Lung (tissue), 12 donors: ENCODE data around the gene CATSPERD. TPM values are rescaled to one million over a fixed set of nuclear protein-coding genes. Genes with fewer than 3 reads are reported as not detected.
"Not testable (repeated sequence)": the region's sequence is repeated elsewhere in the genome, so short reads cannot be mapped to it uniquely, and the experiment has no call there.

ENCODE experiments used
- ATAC-seq: fragments of 200-7000 bp; cut with Tn5 transposase; one replicate; pipeline ENCODE4 v1.9.1; 2020; ENCODE audit warnings: moderate number of reproducible peaks; ENCODE audit not compliant: insufficient read depth, low FRiP score
- DNase-seq, 3 donors: peaks; one replicate each; pipeline ENCODE4 v3.0.0-alpha.2; 2013 to 2017
- H3K27ac ChIP-seq, 2 donors: one replicate each; pipeline ENCODE4 v1.5.1; 2013; ENCODE audit warnings: mild to moderate bottlenecking in 2 of 2, moderate library complexity in 2 of 2, control low read depth in 1 of 2, inconsistent platforms in 1 of 2, low read depth in 1 of 2, low read length in 1 of 2
- H3K27me3 ChIP-seq, 3 donors: one replicate each; pipeline ENCODE4 v1.5.1; 2013; ENCODE audit warnings: low read length in 2 of 3; ENCODE audit not compliant: control insufficient read depth in 3 of 3, insufficient read depth in 3 of 3
- H3K36me3 ChIP-seq, 4 donors: one replicate each; pipeline ENCODE4 v1.5.1; 2013; ENCODE audit warnings: low read length in 4 of 4, mild to moderate bottlenecking in 1 of 4, moderate library complexity in 1 of 4; ENCODE audit not compliant: control insufficient read depth in 4 of 4, insufficient read depth in 4 of 4
- H3K4me1 ChIP-seq, 5 donors: one replicate each; pipeline ENCODE4 v1.5.1; 2013; ENCODE audit warnings: low read length in 5 of 5, mild to moderate bottlenecking in 2 of 5, moderate library complexity in 1 of 5; ENCODE audit not compliant: control insufficient read depth in 5 of 5, insufficient read depth in 5 of 5
- H3K4me3 ChIP-seq: one replicate; pipeline ENCODE4 v1.5.1; 2013; ENCODE audit warnings: mild to moderate bottlenecking, control low read depth, moderate library complexity
- H3K9ac ChIP-seq, 2 donors: one replicate each; pipeline ENCODE4 v1.5.1; 2013; ENCODE audit warnings: low read length in 2 of 2, control low read depth in 1 of 2; ENCODE audit not compliant: insufficient read depth in 1 of 2
- H3K9me3 ChIP-seq, 4 donors: one replicate each; pipeline ENCODE4 v1.5.1; 2013; ENCODE audit warnings: low read length in 3 of 4, mild to moderate bottlenecking in 1 of 4, moderate library complexity in 1 of 4; ENCODE audit not compliant: control insufficient read depth in 4 of 4, insufficient read depth in 3 of 4
- CTCF ChIP-seq: IDR thresholded peaks from 2 replicates; pipeline ENCODE4 v1.5.1; 2012; ENCODE audit warnings: mild to moderate bottlenecking; ENCODE audit errors: control extremely low read depth, extremely low read depth
- WGBS, 2 donors: extraction: QIAGEN DNeasy Blood & Tissue Kit; methylation state at CpG; one replicate each; pipeline ENCODE4 v1.1.7; 2013; 5-methylcytosine and 5-hydroxymethylcytosine counted together
- polyA plus RNA-seq, 2 donors: library from polyadenylated mRNA; stranded (reverse); fragments of 200-250 nt; gene quantifications; one replicate each; pipeline ENCODE4 v1.2.1, GENCODE V29; 2013
- total RNA-seq, 2 donors: library from RNA; depleted of rRNA in 1 of 2; stranded (reverse); fragments of >200 nt in 1 of 2; gene quantifications; one replicate each; pipeline ENCODE4 v1.2.1, GENCODE V29; 2014 to 2021
- donor health status: control.
- donor health status: control.
- donor health status: Bipolar disorder and iron deficiency.
- donor health status: healthy.
- donor health status: DM: yes; HTN: yes; CAD: no.

Gene CATSPERD
- total and polyA plus RNA-seq, 4 donors = 8.2 to 11.3 (median 9.2) TPM

- H3K27me3 ChIP-seq = no peaks in the 10 kb centered on the region
- TF ChIP-seq CTCF = no peak
- no peaks in the 10 kb centered on the region for H3K36me3 ChIP-seq
- no peak for DNase-seq
- no peaks in the 10 kb centered on the region for H3K4me1 ChIP-seq
- no peak overlapping the region for H3K4me3 ChIP-seq
- peaks cover 0 to 6% (median 0%) of the 10 kb centered on the region in 4 donors for H3K9me3 ChIP-seq
- H3K27ac ChIP-seq = no peak overlapping the region
- no peak overlapping the region for H3K9ac ChIP-seq
- WGBS, 2 donors = 96 to 98% methylated on average over 4 of the region's 4 CpGs
- ATAC-seq = no peak
These were observed 7.1 kb downstream of the CATSPERD start for GRCh38 chr19:5727453-5728050.

GRCh38 chr19:5733172-5733571 lies 12.7 kb downstream of the CATSPERD start:
- DNase-seq, H3K27me3 ChIP-seq, ATAC-seq, H3K27ac ChIP-seq, H3K4me1 ChIP-seq, H3K9me3 ChIP-seq, H3K9ac ChIP-seq, H3K4me3 ChIP-seq, H3K36me3 ChIP-seq: not testable (repeated sequence)
- WGBS, 2 donors = 80 to 93% methylated on average over 2 of the region's 2 CpGs

- no peak for TF ChIP-seq CTCF
- DNase-seq (peak in 2 of 3 donors; percentile 6 to 11), ATAC-seq (no peak)
- Histone ChIP-seq H3K27ac (no peak overlapping the region), H3K36me3 (no peaks in the 10 kb centered on the region), H3K27me3 (no peaks in the 10 kb centered on the region), H3K4me3 (no peak overlapping the region), H3K9me3 (no peaks in the 10 kb centered on the region), H3K4me1 (no peaks in the 10 kb centered on the region), H3K9ac (no peak overlapping the region)
- 71 to 84% methylated on average over 8 of the region's 8 CpGs for WGBS, 2 donors
These were observed 18.0 kb downstream of the CATSPERD start for GRCh38 chr19:5738423-5738822.

GRCh38 chr19:5742051-5742450 lies 21.6 kb downstream of the CATSPERD start:
- Histone ChIP-seq H3K9me3 (no peaks in the 10 kb centered on the region), H3K27ac (no peak overlapping the region), H3K27me3 (no peaks in the 10 kb centered on the region), H3K4me1 (no peaks in the 10 kb centered on the region), H3K4me3 (no peak overlapping the region), H3K9ac (no peak overlapping the region), H3K36me3 (no peaks in the 10 kb centered on the region)
- ATAC-seq = no peak
- 83 to 85% methylated on average over 19 of the region's 19 CpGs for WGBS, 2 donors
- no peak for TF ChIP-seq CTCF
- no peak for DNase-seq
